DMS79 (cell line): ENCODE results near the gene SOBP.
A peak's percentile ranks its signal among the peaks of the same experiment; 100 is the strongest.

Experiments used
- DNase-seq: peaks from one replicate; lab custom pipeline; 2025; lab: John Stamatoyannopoulos, UW

The SOBP gene

GRCh38 chr6:107689951-107690642 is 200.2 kb downstream of the SOBP start:
- DNase-seq: no peak

- DNase-seq: no peak
Measured at GRCh38 chr6:107690643-107691061, 200.7 kb downstream of the SOBP start.

DNA sequence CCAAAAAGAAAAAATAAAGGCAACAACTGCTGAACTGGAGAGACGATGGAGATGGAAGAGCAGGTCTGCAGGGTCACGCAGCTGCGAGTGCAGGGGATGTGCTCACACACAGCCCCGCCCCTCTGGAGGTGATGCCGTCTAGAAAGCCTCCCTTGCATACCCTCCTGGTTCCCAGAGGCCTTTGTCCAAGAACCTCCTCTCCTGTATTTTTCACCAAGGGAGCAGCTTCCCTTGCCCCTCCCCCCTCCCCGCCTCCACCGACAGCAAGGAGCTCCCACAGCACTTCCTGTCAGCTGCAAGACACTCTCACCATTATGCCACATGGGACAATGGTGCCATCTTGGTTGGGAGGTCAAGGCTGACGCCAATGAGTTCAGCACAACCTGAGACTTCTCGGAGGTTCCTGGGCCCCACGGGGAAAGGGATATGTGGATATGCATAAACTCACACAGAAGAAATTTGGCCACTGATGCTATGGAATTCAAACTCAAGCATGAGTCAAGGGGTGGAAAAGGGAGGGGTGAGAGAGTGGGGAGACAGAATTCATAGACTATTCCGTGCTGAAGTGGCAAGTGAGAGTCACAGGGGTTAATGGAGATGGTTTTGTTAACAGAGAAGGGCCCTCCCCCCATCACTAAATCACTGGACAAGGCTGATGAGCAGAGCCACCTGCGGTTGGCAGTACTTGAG is 201.3 kb downstream of the SOBP start:
- peak; percentile 3 for DNase-seq

GRCh38 chr6:107692351-107692750 is 202.4 kb downstream of the SOBP start:
- no peak for DNase-seq

GRCh38 chr6:107695061-107695720 is 205.3 kb downstream of the SOBP start:
- DNase-seq: no peak

DNA sequence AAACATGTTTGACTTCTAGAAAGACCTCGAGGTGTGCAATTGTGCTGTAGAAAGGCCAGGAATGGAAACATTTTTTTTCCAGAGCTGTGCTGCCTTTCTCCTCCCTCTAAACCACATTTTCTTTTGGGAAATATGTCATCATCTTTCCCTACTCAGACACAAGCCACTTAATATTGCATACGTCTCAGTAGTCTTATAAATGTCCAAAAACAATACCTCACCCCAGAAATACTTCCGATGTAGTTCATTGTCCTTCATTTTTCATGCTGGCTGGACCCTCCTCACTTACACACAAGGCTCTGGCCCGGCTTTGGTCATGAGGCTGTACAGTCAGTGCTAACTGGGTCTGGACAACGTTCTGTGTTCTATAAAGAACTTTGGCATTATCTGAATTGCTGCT is 207.8 kb downstream of the SOBP start:
- DNase-seq: no peak

GRCh38 chr6:107698146-107698545 is 208.2 kb downstream of the SOBP start:
- no peak for DNase-seq

- DNase-seq: no peak
Measured at GRCh38 chr6:107699254-107699653, 209.3 kb downstream of the SOBP start.

GRCh38 chr6:107699697-107700325 is 209.9 kb downstream of the SOBP start:
- no peak for DNase-seq

- no peak for DNase-seq
Measured at GRCh38 chr6:107703606-107704005, 213.7 kb downstream of the SOBP start.

DNA sequence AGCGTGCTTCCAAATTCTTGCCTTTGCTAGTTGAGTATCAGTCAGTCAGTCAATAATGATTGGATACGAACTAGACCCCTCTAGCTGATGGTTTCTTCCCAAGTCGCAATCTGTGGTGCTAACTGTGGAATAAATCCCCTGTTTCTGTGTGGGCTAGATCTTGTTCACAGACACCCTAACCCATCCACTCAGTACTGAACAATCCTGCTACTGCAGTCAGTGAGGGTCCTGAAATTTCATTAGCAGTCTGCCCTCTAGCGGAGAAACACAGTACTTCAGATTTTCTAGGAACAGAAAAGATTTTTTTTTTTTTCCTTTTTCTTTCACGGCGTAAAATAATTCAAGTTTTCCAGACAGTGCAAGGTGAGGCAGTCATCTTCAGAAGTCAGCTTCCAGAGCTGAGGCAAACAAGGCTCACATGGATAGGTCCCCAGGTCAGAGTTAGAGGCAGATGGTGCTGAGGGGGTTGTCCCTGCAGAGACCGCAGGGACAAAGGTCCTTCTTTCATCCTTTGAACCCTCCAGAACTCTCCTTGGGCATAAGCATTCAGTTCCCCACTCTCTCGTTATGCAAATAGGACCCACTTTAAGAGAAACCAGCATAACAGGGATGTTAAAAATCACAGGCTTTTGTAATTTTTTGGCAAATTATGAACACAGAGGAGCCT is 214.6 kb downstream of the SOBP start:
- no peak for DNase-seq

- no peak for DNase-seq
Measured at GRCh38 chr6:107706516-107707115, 216.7 kb downstream of the SOBP start.

DNA sequence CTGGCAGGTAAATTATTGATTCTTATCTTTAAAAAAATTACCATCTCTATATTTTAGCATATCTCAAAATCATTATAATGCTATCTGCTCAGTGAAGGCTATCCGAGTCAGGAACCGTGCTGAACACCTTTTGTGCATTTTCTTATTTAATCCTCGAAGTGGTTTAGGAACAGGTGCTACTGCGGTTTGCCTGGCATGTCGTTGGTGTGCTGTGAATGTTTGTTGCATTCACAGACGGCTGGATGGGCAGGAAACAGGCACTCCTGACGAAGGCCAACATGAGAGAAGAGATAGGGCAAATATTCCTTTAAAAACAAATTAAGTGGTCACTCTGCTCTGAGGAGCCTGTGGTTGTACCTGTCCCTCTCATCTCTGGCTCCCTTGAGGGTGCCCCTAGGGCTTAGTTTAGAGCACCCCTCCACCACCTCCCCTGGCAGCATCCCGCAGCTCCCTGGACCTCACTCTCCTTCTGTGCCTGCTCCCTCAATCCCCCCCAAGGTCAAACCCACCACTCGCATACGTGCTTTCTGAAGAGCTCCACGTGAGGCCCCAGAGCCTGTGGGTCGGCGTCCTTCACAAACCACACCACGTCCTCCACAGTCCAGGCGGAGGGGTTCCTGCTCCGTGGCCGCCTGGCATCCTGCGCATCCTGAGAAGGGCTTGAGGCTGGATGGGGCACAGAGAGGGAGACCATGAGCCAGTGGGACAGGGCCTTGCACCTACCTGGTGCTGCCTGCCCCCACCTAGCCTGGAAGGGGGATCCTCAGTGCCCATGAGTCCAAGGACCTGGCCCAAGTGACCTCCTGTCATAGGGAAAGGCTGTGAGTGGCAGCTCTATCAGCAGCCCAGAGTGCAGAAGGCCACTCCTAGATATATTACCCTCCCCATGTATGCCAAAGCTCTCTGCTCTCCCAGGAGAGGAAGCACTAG is 217.7 kb downstream of the SOBP start:
- peak; percentile 76 for DNase-seq

DNA sequence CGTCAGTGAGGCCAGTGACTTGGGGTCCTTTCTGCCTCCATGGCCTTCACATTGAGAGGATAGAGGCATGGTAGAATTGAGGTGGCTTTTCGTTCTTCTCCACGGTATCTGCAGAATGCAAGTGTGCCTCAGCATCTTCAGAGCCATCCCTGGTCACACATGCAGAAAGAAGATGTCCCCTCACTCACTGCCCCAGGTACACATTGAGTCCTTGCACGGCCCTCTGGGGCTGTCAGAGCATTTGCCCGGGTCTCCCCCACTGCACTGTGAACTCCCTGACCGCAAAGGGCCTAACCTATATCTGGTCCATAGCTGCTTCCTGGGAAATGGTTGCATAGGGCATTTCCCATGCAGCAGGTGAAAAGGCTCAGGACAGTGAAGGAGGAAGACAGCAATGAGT is 218.5 kb downstream of the SOBP start:
- DNase-seq: no peak

GRCh38 chr6:107709341-107709740 is 219.4 kb downstream of the SOBP start:
- DNase-seq: no peak
